CD4-positive, alpha-beta memory T cell (primary cell): ENCODE measurements around the gene ZNF738. TPM values are rescaled to one million over a fixed set of nuclear protein-coding genes. Genes with fewer than 3 reads are reported as not detected.

Source experiments
- CTCF ChIA-PET: fragments of 350-600 bp; sonication (Branson Sonifier 250); formaldehyde crosslinking; loops from one replicate; lab custom pipeline; 2021; ENCODE audit warnings: inconsistent platforms; ENCODE audit not compliant: partially characterized antibody; lab: Charles Lee
- POLR2A ChIA-PET: fragments of 350-600 bp; sonication (Branson Sonifier 250); formaldehyde crosslinking; loops from one replicate; lab custom pipeline; 2021; ENCODE audit not compliant: partially characterized antibody; lab: Charles Lee
- DNase-seq, 5 donors: peaks; one replicate each; pipeline versions ENCODE4 v3.0.0 to v3.0.0-alpha.2; 2020 to 2022; ENCODE audit warnings: mixed read lengths in 1 of 5
- H3K27ac ChIP-seq: one replicate; pipeline ENCODE4 v1.7.0; 2013; ENCODE audit warnings: low read depth, low read length
- H3K27me3 ChIP-seq: 2 replicates; pipeline ENCODE4 v1.7.0; 2013; ENCODE audit warnings: mild to moderate bottlenecking, low read length, moderate library complexity; ENCODE audit not compliant: insufficient read depth
- H3K36me3 ChIP-seq: 2 replicates; pipeline ENCODE4 v1.7.0; 2013; ENCODE audit warnings: mild to moderate bottlenecking, low read length, moderate library complexity; ENCODE audit not compliant: insufficient read depth
- H3K4me1 ChIP-seq: 2 replicates; pipeline ENCODE4 v1.7.0; 2013; ENCODE audit warnings: mild to moderate bottlenecking, low read length, moderate library complexity; ENCODE audit not compliant: insufficient read depth
- H3K4me3 ChIP-seq, 2 donors: one replicate each; pipeline ENCODE4 v1.7.0; 2013; ENCODE audit warnings: low read length in 2 of 2, mild to moderate bottlenecking in 1 of 2
- H3K9me3 ChIP-seq, 2 donors: one replicate each; pipeline ENCODE4 v1.7.0; 2013; ENCODE audit warnings: low read length in 2 of 2, control low read depth in 1 of 2; ENCODE audit not compliant: control insufficient read depth in 1 of 2
- H3K27ac Mint-ChIP-seq, 7 donors: one replicate each; pipeline ENCODE4 v1.8.0; 2020 to 2021; ENCODE audit warnings: mixed read lengths in 7 of 7, mild to moderate bottlenecking in 6 of 7, inconsistent platforms in 3 of 7, moderate library complexity in 3 of 7
- H3K27me3 Mint-ChIP-seq, 2 donors: one replicate each; pipeline ENCODE4 v1.8.0; 2020 to 2021; ENCODE audit warnings: mixed read lengths in 2 of 2
- H3K36me3 Mint-ChIP-seq, 2 donors: one replicate each; pipeline ENCODE4 v1.8.0; 2020 to 2021; ENCODE audit warnings: mixed read lengths in 2 of 2, inconsistent platforms in 1 of 2, mild to moderate bottlenecking in 1 of 2
- H3K4me1 Mint-ChIP-seq, 4 donors: one replicate each; pipeline ENCODE4 v1.8.0; 2020 to 2021; ENCODE audit warnings: mixed read lengths in 4 of 4, mild to moderate bottlenecking in 1 of 4
- H3K4me3 Mint-ChIP-seq, 8 donors: one replicate each; pipeline ENCODE4 v1.8.0; 2020 to 2021; ENCODE audit warnings: mixed read lengths in 8 of 8, mild to moderate bottlenecking in 7 of 8, moderate library complexity in 6 of 8, inconsistent platforms in 3 of 8
- H3K9me3 Mint-ChIP-seq, 8 donors: one replicate each; pipeline ENCODE4 v1.8.0; 2020 to 2021; ENCODE audit warnings: mixed read lengths in 8 of 8, mild to moderate bottlenecking in 5 of 8, inconsistent platforms in 3 of 8, moderate library complexity in 1 of 8
- intact Hi-C: fragments of 100-400 bp; cut with micrococcal nuclease; formaldehyde crosslinking; loops from one replicate; pipeline ENCODE4 v1.15.1; 2023
- polyA plus RNA-seq, 2 donors: library from polyadenylated mRNA; unstranded; fragments of 300-500 nt; fragmentation: Illumina TruSeq; gene quantifications; one replicate each; pipeline ENCODE4 v1.2.3, GENCODE V29; 2021
- total RNA-seq, 2 experiments: library from RNA; stranded (reverse); gene quantifications; one replicate each; pipeline ENCODE4 v1.2.3, GENCODE V29; 2021

The ZNF738 gene
- total and polyA plus RNA-seq, 4 experiments from 2014 or later: 2.5 to 11.4 (median 6.3) TPM

DNA sequence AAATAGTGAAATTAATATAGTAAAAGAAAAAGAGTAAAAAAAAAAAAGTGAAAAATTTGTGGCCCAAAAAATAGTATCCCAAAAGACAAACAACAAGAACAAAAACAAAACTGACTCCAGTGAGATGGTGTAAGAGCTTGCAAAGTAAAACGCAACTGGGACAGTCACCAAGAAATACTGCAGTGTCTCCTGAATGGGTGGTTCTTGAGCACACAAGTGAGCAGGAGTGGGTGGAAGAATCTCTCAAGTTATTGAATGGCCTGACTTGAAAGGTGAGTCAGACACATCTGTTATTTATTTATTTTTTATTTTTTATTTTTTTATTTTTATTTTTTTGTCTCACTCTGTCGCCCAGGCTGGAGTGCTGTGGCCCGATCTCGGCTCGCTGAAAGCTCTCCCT, 40.1 kb downstream of the ZNF738 start:
- peaks cover 19% of the 10 kb centered on the region for H3K4me1 ChIP-seq
- H3K4me3 Mint-ChIP-seq: peak overlapping the region in 3 of 8 donors; percentile 85 to 98 (median 95)
- H3K9me3 ChIP-seq: peaks cover 0 to 3% of the 10 kb centered on the region in 2 donors
- H3K9me3 Mint-ChIP-seq: peaks cover 0 to 36% (median 10%) of the 10 kb centered on the region in 8 donors
- intact Hi-C loops: loop anchor here (5.0 kb wide), 1 partner anchor 1222 kb away; no protein-coding TSS in a partner anchor
- H3K27me3 Mint-ChIP-seq: no peaks in the 10 kb centered on the region
- no peaks in the 10 kb centered on the region for H3K27me3 ChIP-seq
- no peak overlapping the region for H3K27ac Mint-ChIP-seq
- ChIA-PET POLR2A (no interaction called here), CTCF (no interaction called here)
- H3K36me3 Mint-ChIP-seq: peaks cover 35 to 42% of the 10 kb centered on the region in 2 donors
- no peaks in the 10 kb centered on the region for H3K36me3 ChIP-seq
- DNase-seq: no peak
- no peak overlapping the region for H3K4me3 ChIP-seq
- H3K27ac ChIP-seq: no peak overlapping the region
- H3K4me1 Mint-ChIP-seq: peaks cover 22 to 62% (median 43%) of the 10 kb centered on the region in 4 donors

DNA sequence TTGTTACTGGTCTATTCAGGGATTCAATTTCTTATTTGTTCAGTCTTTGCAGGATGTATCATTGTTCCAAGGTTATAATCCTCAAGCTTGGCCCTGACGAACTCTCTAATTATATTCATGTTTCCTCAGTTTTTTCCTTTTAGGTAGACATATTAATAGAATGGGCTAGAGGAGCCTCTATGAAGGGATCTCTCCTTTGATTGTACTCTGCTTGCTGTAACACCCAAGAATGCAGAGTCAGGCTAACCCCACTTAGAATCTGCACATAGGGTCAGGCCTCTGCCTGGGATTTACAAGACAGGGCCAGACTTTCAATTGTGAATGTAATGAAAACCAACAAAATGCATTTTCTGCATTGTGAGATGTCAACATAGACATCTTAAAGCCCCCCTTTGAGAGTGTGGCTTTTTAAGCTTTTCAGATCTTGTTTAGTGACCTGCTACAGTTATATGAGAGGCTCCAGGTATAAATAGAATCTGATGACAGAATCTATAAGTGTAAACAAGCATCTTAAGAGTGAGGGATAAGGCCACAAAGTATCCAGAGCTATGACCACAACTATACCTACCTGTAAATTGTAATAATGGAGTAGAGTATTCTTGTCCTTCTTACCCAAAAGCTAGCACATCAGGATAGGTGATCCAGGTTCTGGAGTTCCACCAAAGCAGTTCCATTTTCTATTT, 43.6 kb downstream of the ZNF738 start:
- Mint-ChIP-seq H3K9me3 (peaks cover 0 to 59% (median 27%) of the 10 kb centered on the region in 8 donors), H3K4me1 (peaks cover 21 to 59% (median 41%) of the 10 kb centered on the region in 4 donors), H3K36me3 (peaks cover 53 to 55% of the 10 kb centered on the region in 2 donors), H3K27ac (peak overlapping the region in 1 of 7 donors; percentile 23), H3K27me3 (no peaks in the 10 kb centered on the region), H3K4me3 (peak overlapping the region in 1 of 8 donors; percentile 22)
- H3K27ac ChIP-seq: no peak overlapping the region
- H3K27me3 ChIP-seq: no peaks in the 10 kb centered on the region
- no peaks in the 10 kb centered on the region for H3K36me3 ChIP-seq
- H3K9me3 ChIP-seq: peaks cover 0 to 3% of the 10 kb centered on the region in 2 donors
- ChIA-PET CTCF (no interaction called here), POLR2A (no interaction called here)
- H3K4me1 ChIP-seq: peaks cover 12% of the 10 kb centered on the region
- intact Hi-C loops: no loop called here
- DNase-seq: no peak
- H3K4me3 ChIP-seq: no peak overlapping the region

DNA sequence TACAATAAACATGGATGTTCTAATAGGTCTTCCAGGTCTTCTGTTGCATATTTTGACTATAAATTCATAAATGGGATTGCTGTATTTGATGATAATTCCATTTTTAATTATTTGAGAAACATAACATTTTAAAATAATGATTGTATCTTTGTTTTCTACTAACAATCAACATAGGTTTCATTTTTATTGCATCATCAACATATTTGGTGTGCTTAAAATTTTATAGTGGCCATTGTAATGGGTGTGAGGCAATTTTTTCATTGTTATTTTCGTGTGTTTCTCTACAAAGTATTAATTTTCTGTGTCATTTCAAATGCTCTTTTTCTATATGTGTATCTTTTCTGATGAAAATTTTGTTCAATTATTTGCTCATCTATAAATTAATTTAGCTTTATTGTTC, 51.4 kb downstream of the ZNF738 start:
- Histone ChIP-seq H3K27me3 (no peaks in the 10 kb centered on the region), H3K36me3 (peaks cover 14% of the 10 kb centered on the region), H3K4me3 (no peak overlapping the region), H3K9me3 (peaks cover 0 to 3% of the 10 kb centered on the region in 2 donors), H3K27ac (no peak overlapping the region), H3K4me1 (no peaks in the 10 kb centered on the region)
- no peak overlapping the region for H3K27ac Mint-ChIP-seq
- H3K36me3 Mint-ChIP-seq: peaks cover 71 to 78% of the 10 kb centered on the region in 2 donors
- ChIA-PET CTCF (no interaction called here), POLR2A (no interaction called here)
- peaks cover 0 to 5% (median under 1%) of the 10 kb centered on the region in 4 donors for H3K4me1 Mint-ChIP-seq
- H3K9me3 Mint-ChIP-seq: peaks cover 0 to 82% (median 61%) of the 10 kb centered on the region in 8 donors
- intact Hi-C loops: no loop called here
- no peaks in the 10 kb centered on the region for H3K27me3 Mint-ChIP-seq
- no peak overlapping the region for H3K4me3 Mint-ChIP-seq
- no peak for DNase-seq

DNA sequence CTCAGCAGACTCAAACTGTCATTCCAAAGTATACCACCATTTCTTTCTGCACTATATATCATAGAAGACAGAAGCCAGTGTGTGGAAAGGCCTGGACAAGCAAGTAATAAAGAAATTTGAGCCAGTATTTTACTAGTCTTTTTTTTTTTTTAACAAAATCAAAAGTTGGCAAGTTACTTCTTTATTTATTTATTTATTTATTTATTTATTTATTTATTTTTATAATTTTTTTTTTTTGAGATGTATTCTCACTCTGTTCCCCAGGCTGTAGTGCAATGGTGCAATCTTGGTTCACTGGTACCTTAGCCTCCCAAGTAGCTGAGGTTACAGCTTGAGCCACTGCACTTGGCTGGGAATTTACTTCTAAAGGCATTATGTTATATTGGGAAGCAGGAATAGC, 63.4 kb downstream of the ZNF738 start:
- no peaks in the 10 kb centered on the region for H3K27me3 Mint-ChIP-seq

DNA sequence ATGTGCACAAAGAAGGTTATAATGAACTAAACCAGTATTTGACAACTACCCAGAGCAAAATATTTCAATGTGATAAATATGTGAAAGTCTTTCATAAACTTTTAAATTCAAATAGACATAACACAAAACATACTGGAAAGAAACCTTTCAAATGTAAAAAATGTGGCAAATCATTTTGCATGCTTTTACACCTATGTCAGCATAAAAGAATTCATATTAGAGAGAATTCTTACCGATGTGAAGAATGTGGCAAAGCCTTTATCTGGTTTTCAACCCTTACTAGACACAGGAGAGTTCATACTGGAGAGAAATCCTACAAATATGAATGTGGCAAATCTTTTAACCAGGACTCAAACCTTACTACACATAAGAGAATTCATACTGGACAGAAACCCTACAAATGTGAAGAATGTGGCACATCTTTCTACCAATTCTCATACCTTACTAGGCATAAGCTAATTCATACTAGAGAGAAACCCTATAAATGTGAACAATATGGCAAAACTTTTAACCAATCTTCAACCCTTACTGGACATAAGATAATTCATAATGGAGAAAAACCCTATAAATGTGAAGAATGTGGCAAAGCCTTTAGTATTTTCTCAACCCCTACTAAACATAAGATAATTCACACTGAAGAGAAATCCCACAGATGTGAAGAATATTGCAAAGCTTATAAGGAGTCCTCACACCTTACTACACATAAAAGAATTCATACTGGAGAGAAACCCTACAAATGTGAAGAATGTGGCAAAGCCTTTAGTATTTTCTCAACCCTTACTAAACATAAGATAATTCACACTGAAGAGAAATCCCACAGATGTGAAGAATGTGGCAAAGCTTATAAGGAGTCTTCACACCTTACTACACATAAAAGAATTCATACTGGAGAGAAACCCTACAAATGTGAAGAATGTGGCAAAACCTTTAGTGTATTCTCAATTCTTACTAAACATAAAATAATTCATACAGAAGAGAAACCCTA, 64.5 kb downstream of the ZNF738 start:
- ChIA-PET CTCF (no interaction called here), POLR2A (interaction anchor here (1.0 kb wide), 1 partner anchor 27 kb away, joined by 3 read pairs; no protein-coding TSS in a partner anchor)
- Mint-ChIP-seq H3K4me3 (peak overlapping the region in 1 of 8 donors; percentile 7), H3K27ac (no peak overlapping the region), H3K36me3 (peaks cover 47% of the 10 kb centered on the region in 2 donors), H3K9me3 (peaks cover 3 to 94% (median 79%) of the 10 kb centered on the region in 8 donors), H3K4me1 (peaks cover 0 to under 1% (median 0%) of the 10 kb centered on the region in 4 donors), H3K27me3 (no peaks in the 10 kb centered on the region)
- H3K27me3 ChIP-seq: no peaks in the 10 kb centered on the region
- intact Hi-C loops: no loop called here
- peaks cover 28 to 58% of the 10 kb centered on the region in 2 donors for H3K9me3 ChIP-seq
- H3K4me1 ChIP-seq: no peaks in the 10 kb centered on the region
- peak overlapping the region in 1 of 2 donors; percentile 27 for H3K4me3 ChIP-seq
- no peaks in the 10 kb centered on the region for H3K36me3 ChIP-seq
- no peak for DNase-seq
- H3K27ac ChIP-seq: no peak overlapping the region

More for the DNA sequence above, 63.4 kb downstream of the ZNF738 start:
- Mint-ChIP-seq H3K4me3 (no peak overlapping the region), H3K36me3 (peaks cover 57 to 59% of the 10 kb centered on the region in 2 donors), H3K9me3 (peaks cover 3 to 98% (median 89%) of the 10 kb centered on the region in 8 donors), H3K27ac (no peak overlapping the region), H3K4me1 (peaks cover 0 to 3% (median 0%) of the 10 kb centered on the region in 4 donors)
- DNase-seq: no peak
- Histone ChIP-seq H3K27me3 (no peaks in the 10 kb centered on the region), H3K27ac (no peak overlapping the region), H3K4me1 (no peaks in the 10 kb centered on the region), H3K36me3 (no peaks in the 10 kb centered on the region), H3K9me3 (peaks cover 28 to 60% of the 10 kb centered on the region in 2 donors), H3K4me3 (no peak overlapping the region)
- ChIA-PET POLR2A (no interaction called here), CTCF (no interaction called here)
- intact Hi-C loops: no loop called here

Other genes with a start within 250 kb of the ZNF738 start
- gene ZNF431, start 217.0 kb upstream of the ZNF738 start, total RNA-seq: 10 to 100 TPM; 32.1 to 34.4 TPM
- gene ZNF431, start 217.0 kb upstream of the ZNF738 start, polyA plus RNA-seq: 10 to 100 TPM in 1 of 2 donors, 1 to 10 TPM in 1; 9.1 to 10.7 TPM
- 10 to 100 TPM; 42.5 to 44.2 TPM for gene ZNF708, start 29.6 kb upstream of the ZNF738 start, total RNA-seq
- gene ZNF708, start 29.6 kb upstream of the ZNF738 start, polyA plus RNA-seq: 10 to 100 TPM in 1 of 2 donors, 1 to 10 TPM in 1; 6.6 to 12.1 TPM
- gene ZNF493, start 38.1 kb downstream of the ZNF738 start, total RNA-seq: 10 to 100 TPM; 57.4 to 61.7 TPM
- 10 to 100 TPM; 10.7 to 16.8 TPM for gene ZNF493, start 38.1 kb downstream of the ZNF738 start, polyA plus RNA-seq
- gene ZNF429, start 146.6 kb downstream of the ZNF738 start, total RNA-seq: 10 to 100 TPM; 27.9 to 31.9 TPM
- 10 to 100 TPM; 24.7 to 32.9 TPM for gene ZNF429, start 146.6 kb downstream of the ZNF738 start, polyA plus RNA-seq